Ishikawa (cell line): ENCODE results near the gene SOX5.

Experiments used
- CEBPB ChIP-seq: IDR thresholded peaks from 2 replicates; pipeline ENCODE4 v1.6.1; 2012
- CREB1 ChIP-seq: IDR thresholded peaks from 2 replicates; pipeline ENCODE4 v1.6.1; 2012; ENCODE audit warnings: low read depth
- EGR1 ChIP-seq: IDR thresholded peaks from 2 replicates; pipeline ENCODE4 v1.6.1; 2012
- EP300 ChIP-seq: IDR thresholded peaks from 2 replicates; pipeline ENCODE4 v1.6.1; 2012; ENCODE audit warnings: borderline replicate concordance
- FOXM1 ChIP-seq: IDR thresholded peaks from 2 replicates; pipeline ENCODE4 v1.6.1; 2012; ENCODE audit warnings: low read depth, borderline replicate concordance
- MAX ChIP-seq: IDR thresholded peaks from 2 replicates; pipeline ENCODE4 v1.6.1; 2012
- NFIC ChIP-seq: IDR thresholded peaks from 2 replicates; pipeline ENCODE4 v1.6.1; 2012
- RAD21 ChIP-seq: IDR thresholded peaks from 2 replicates; pipeline ENCODE4 v1.6.1; 2012; ENCODE audit warnings: low read depth
- REST ChIP-seq: IDR thresholded peaks from 2 replicates; pipeline ENCODE4 v1.6.1; 2012; ENCODE audit warnings: low read depth, mild to moderate bottlenecking
- TAF1 ChIP-seq: IDR thresholded peaks from 2 replicates; pipeline ENCODE4 v1.6.1; 2012; ENCODE audit warnings: low read depth, mild to moderate bottlenecking
- TCF12 ChIP-seq: IDR thresholded peaks from 2 replicates; pipeline ENCODE4 v1.6.1; 2012; ENCODE audit warnings: low read depth
- TEAD4 ChIP-seq: IDR thresholded peaks from 2 replicates; pipeline ENCODE4 v1.6.1; 2012
- USF1 ChIP-seq: IDR thresholded peaks from 2 replicates; pipeline ENCODE4 v1.6.1; 2012
- YY1 ChIP-seq: IDR thresholded peaks from 2 replicates; pipeline ENCODE4 v1.6.1; 2012; ENCODE audit warnings: low read depth
- ZBTB7A ChIP-seq: IDR thresholded peaks from 2 replicates; pipeline ENCODE4 v1.6.1; 2012; ENCODE audit warnings: low read depth

Gene SOX5

GRCh38 chr12:23523339-23523738 is 426.1 kb downstream of the SOX5 start:
- no peak for TF ChIP-seq YY1
- no peak for TF ChIP-seq NFIC
- no peak for TF ChIP-seq USF1
- no peak for TF ChIP-seq CREB1
- TF ChIP-seq EP300: no peak
- TF ChIP-seq FOXM1: no peak
- no peak for TF ChIP-seq MAX
- TF ChIP-seq CEBPB: no peak
- no peak for TF ChIP-seq TCF12
- no peak for TF ChIP-seq EGR1
- TF ChIP-seq TEAD4: no peak
- no peak for TF ChIP-seq ZBTB7A
- TF ChIP-seq RAD21: no peak

GRCh38 chr12:23510484-23510883 is 439.0 kb downstream of the SOX5 start:
- TF ChIP-seq EP300: no peak
- no peak for TF ChIP-seq EGR1
- TF ChIP-seq TEAD4: no peak
- TF ChIP-seq REST: no peak
- no peak for TF ChIP-seq MAX
- no peak for TF ChIP-seq TAF1
- no peak for TF ChIP-seq TCF12
- TF ChIP-seq NFIC: no peak
- no peak for TF ChIP-seq YY1
- no peak for TF ChIP-seq FOXM1
- TF ChIP-seq CREB1: no peak
- TF ChIP-seq ZBTB7A: no peak
- TF ChIP-seq RAD21: no peak
- no peak for TF ChIP-seq USF1

GRCh38 chr12:23504641-23505399 is 444.6 kb downstream of the SOX5 start:
- no peak for TF ChIP-seq USF1
- no peak for TF ChIP-seq MAX
- TF ChIP-seq RAD21: no peak

GRCh38 chr12:23504043-23504442 is 445.4 kb downstream of the SOX5 start:
- TF ChIP-seq USF1 (no peak), TCF12 (no peak), EGR1 (no peak), MAX (no peak), RAD21 (peak; percentile 25; the same call in 1 of the 2 replicates), YY1 (no peak), ZBTB7A (no peak)

GRCh38 chr12:23503544-23503943 is 445.9 kb downstream of the SOX5 start:
- no peak for TF ChIP-seq CREB1
- no peak for TF ChIP-seq EGR1
- TF ChIP-seq ZBTB7A: no peak

GRCh38 chr12:23502259-23502658 is 447.2 kb downstream of the SOX5 start:
- TF ChIP-seq CEBPB (no peak), NFIC (no peak), USF1 (no peak), REST (no peak), EGR1 (no peak)
